ENCODE measurements around the gene MPG.

The MPG gene

DNA sequence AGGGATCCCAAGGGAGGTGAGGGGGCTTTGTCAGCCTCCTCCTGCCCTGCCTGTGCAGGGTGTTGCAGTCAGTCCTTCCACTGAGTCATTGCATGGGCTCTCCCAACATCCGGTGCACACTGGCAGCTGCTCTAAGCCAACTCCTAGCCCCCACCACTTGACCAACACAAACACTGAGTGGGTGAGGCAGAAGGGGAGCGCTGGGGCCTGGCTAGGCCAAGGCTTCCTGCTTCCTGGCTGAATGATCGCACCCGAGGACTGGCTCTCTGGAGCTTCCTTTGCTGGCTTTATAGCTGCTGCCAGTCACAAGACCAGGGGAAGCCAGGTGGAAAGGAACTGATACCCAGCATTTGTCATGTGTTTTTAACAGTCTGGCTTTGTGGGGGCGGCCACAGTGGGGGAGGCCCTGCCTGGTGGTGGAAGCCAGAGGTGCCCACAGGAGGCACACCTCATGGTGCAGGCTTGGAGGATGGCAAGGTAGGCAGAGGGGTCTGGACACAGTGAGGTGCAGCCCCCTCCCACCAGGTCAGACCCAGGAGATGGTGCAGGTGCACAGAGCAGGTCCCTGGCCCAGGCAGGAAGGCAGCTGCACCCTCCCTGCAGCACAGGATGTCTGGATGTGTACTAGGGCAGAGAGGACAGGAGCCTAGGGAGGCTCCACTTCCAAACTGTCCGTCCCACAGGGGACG is 6.8 kb downstream of the MPG start:
- no peak for TF ChIP-seq SIN3A (IDR thresholded peaks at IDR 0.05; ENCODE audit: borderline replicate concordance, insufficient read depth, low read length)
- 0 out of 2 replicates have a peak, but pooled peaks have one; percentile 21 for TF ChIP-seq TAF1 (IDR thresholded peaks at IDR 0.05; ENCODE audit: borderline replicate concordance, insufficient read depth, low read length)
- TF ChIP-seq FOXP2 (optimal IDR thresholded peaks at IDR 0.05; ENCODE audit: borderline replicate concordance, extremely low read depth, extremely low read length, insufficient read depth): no peak
- TF ChIP-seq, protein P1, sequence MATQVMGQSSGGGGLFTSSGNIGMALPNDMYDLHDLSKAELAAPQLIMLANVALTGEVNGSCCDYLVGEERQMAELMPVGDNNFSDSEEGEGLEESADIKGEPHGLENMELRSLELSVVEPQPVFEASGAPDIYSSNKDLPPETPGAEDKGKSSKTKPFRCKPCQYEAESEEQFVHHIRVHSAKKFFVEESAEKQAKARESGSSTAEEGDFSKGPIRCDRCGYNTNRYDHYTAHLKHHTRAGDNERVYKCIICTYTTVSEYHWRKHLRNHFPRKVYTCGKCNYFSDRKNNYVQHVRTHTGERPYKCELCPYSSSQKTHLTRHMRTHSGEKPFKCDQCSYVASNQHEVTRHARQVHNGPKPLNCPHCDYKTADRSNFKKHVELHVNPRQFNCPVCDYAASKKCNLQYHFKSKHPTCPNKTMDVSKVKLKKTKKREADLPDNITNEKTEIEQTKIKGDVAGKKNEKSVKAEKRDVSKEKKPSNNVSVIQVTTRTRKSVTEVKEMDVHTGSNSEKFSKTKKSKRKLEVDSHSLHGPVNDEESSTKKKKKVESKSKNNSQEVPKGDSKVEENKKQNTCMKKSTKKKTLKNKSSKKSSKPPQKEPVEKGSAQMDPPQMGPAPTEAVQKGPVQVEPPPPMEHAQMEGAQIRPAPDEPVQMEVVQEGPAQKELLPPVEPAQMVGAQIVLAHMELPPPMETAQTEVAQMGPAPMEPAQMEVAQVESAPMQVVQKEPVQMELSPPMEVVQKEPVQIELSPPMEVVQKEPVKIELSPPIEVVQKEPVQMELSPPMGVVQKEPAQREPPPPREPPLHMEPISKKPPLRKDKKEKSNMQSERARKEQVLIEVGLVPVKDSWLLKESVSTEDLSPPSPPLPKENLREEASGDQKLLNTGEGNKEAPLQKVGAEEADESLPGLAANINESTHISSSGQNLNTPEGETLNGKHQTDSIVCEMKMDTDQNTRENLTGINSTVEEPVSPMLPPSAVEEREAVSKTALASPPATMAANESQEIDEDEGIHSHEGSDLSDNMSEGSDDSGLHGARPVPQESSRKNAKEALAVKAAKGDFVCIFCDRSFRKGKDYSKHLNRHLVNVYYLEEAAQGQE (IDR thresholded peaks at IDR 0.05; ENCODE audit: insufficient read depth in 1 of 2, low read depth in 2 of 2, low read length in 2 of 2): no peak
- TF ChIP-seq POLR2AphosphoS5 (IDR thresholded peaks at IDR 0.05; ENCODE audit: low read depth, low read length): 0 out of 2 replicates have a peak, but pooled peaks have one; percentile 16

DNA sequence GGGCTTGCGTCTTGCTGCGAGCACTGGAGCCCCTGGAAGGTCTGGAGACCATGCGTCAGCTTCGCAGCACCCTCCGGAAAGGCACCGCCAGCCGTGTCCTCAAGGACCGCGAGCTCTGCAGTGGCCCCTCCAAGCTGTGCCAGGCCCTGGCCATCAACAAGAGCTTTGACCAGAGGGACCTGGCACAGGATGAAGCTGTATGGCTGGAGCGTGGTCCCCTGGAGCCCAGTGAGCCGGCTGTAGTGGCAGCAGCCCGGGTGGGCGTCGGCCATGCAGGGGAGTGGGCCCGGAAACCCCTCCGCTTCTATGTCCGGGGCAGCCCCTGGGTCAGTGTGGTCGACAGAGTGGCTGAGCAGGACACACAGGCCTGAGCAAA is 7.4 kb downstream of the MPG start:
- TF ChIP-seq, protein P1 (IDR thresholded peaks at IDR 0.05; ENCODE audit: insufficient read depth in 1 of 2, low read depth in 2 of 2, low read length in 2 of 2): no peak
- TF ChIP-seq POLR2AphosphoS5 (IDR thresholded peaks at IDR 0.05; ENCODE audit: low read depth, low read length): no peak
- no peak for TF ChIP-seq TAF1 (IDR thresholded peaks at IDR 0.05; ENCODE audit: borderline replicate concordance, insufficient read depth, low read length)
- TF ChIP-seq FOXP2 (optimal IDR thresholded peaks at IDR 0.05; ENCODE audit: borderline replicate concordance, extremely low read depth, extremely low read length, insufficient read depth): no peak
- no peak for TF ChIP-seq SIN3A (IDR thresholded peaks at IDR 0.05; ENCODE audit: borderline replicate concordance, insufficient read depth, low read length)

DNA sequence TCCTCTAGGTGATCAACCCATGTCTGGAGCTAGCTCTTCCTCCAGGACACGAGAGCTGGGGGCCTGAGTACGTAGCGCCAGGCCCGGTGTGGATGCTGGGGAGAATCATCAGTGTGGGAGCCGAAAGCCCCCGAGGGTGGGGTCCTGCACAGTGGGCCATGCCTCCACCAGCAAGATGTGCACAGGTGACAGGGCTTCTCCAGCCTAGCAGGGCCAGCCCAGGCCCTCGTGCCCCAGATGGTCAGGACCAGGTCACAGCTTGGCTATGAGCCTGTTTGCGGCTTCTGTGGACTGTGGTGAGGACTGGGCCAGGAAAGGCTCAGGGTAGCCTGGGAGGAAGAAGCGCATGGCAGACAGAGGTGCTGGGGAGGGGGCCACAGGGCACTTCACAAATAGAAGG is 7.8 kb downstream of the MPG start:
- TF ChIP-seq FOXP2 (optimal IDR thresholded peaks at IDR 0.05; ENCODE audit: borderline replicate concordance, extremely low read depth, extremely low read length, insufficient read depth) (no peak), POLR2AphosphoS5 (IDR thresholded peaks at IDR 0.05; ENCODE audit: low read depth, low read length) (no peak), SIN3A (IDR thresholded peaks at IDR 0.05; ENCODE audit: borderline replicate concordance, insufficient read depth, low read length) (no peak), TAF1 (IDR thresholded peaks at IDR 0.05; ENCODE audit: borderline replicate concordance, insufficient read depth, low read length) (no peak)
- TF ChIP-seq, protein P1 (IDR thresholded peaks at IDR 0.05; ENCODE audit: insufficient read depth in 1 of 2, low read depth in 2 of 2, low read length in 2 of 2): no peak

DNA sequence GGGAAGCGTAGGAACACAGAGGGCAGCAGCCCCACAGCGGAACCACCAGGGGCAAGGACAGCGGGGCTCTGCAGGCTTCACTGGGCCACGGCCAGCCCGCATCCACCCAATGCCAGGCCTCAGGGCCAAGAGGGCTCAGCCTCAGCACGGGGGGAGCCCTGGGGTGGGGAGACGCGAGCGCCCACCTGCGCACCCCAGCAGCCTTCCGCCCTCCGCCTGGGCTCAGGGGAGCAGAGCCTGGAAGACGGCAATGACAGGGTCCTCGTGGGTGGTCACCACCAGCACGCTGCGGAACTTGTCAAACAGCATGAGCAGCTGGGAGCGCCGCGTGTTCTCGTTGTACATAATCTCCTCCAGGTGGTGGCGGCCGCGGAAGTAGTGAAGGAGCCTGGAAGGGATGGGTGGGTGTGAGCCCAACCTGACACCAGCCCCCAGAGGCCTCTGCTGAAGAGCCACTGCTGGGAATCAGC is 8.5 kb downstream of the MPG start:
- TF ChIP-seq TAF1 (IDR thresholded peaks at IDR 0.05; ENCODE audit: borderline replicate concordance, insufficient read depth, low read length): no peak
- no peak for TF ChIP-seq POLR2AphosphoS5 (IDR thresholded peaks at IDR 0.05; ENCODE audit: low read depth, low read length)
- TF ChIP-seq, protein P1 (IDR thresholded peaks at IDR 0.05; ENCODE audit: insufficient read depth in 1 of 2, low read depth in 2 of 2, low read length in 2 of 2): no peak
- TF ChIP-seq FOXP2 (optimal IDR thresholded peaks at IDR 0.05; ENCODE audit: borderline replicate concordance, extremely low read depth, extremely low read length, insufficient read depth): no peak
- TF ChIP-seq SIN3A (IDR thresholded peaks at IDR 0.05; ENCODE audit: borderline replicate concordance, insufficient read depth, low read length): no peak

Measured in PFSK-1 (cell line).